Endometrium (tissue), 2 donors: ENCODE measurements around the gene SETBP1.

Source experiments
- FAIRE-seq: peaks from 2 replicates; lab custom pipeline; 2012; peaks lifted over from hg19 to GRCh38; lab: Jason Lieb, UNC
- donor health status: control.
- donor health status: control.

SETBP1 gene

DNA sequence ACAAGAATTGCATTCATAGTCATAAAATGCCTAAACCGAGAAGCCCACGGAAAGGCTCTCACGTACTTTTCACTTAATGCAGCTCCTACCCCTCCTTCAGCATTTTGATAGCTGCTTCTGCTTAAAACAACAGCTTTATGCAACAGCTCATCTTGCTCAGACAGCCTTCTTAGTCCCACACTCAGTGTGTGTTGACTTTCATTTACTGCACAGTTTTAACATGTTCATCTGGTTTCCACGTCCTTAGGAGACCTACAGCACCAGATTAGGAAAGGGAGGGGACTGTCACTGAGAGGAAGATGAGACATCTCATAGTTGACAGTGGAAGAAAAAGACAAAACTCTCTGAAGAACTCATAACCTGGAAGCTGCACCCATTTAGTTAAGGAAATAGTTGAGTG, 435.4 kb downstream of the SETBP1 start:
- no peak for FAIRE-seq
